Right lobe of liver (tissue), 6 donors: Measurements from ENCODE around the gene KANSL2. TPM values are rescaled to one million over a fixed set of nuclear protein-coding genes. Genes with fewer than 3 reads are reported as not detected.

Experiments used
- ATAC-seq, 4 donors: fragments of 200-7000 bp; cut with Tn5 transposase; one replicate each; pipeline ENCODE4 v1.9.1; 2020; ENCODE audit warnings: mild to moderate bottlenecking in 4 of 4, moderate library complexity in 4 of 4
- DNase-seq, 3 donors: peaks; one replicate each; pipeline ENCODE4 v3.0.0-alpha.2; 2020
- H3K27ac ChIP-seq, 3 donors: fragments of 200-600 bp; one replicate each; pipeline ENCODE4 v1.8.0; 2022
- H3K27me3 ChIP-seq, 2 donors: fragments of 200-600 bp; one replicate each; pipeline ENCODE4 v1.8.0; 2022
- H3K36me3 ChIP-seq, 4 donors: fragments of 200-600 bp; sonication (generic) in 1 of 4; one replicate each; pipeline versions ENCODE4 v1.5.1 to v1.8.0; 2017 to 2022; ENCODE audit warnings: control low read depth in 1 of 4
- H3K4me1 ChIP-seq, 4 donors: fragments of 200-600 bp; sonication (generic) in 1 of 4; one replicate each; pipeline versions ENCODE4 v1.5.1 to v1.8.0; 2017 to 2022; ENCODE audit warnings: control low read depth in 1 of 4
- H3K4me3 ChIP-seq, 3 donors: fragments of 200-600 bp; one replicate each; pipeline ENCODE4 v1.8.0; 2022
- H3K9me3 ChIP-seq, 4 donors: fragments of 200-600 bp; sonication (generic) in 1 of 4; one replicate each; pipeline versions ENCODE4 v1.5.1 to v1.8.0; 2017 to 2022; ENCODE audit warnings: control low read depth in 1 of 4
- CTCF ChIP-seq, 4 donors: fragments of 200-600 bp in 3 of 4; fragments of 450-650 bp in 1 of 4; IDR thresholded peaks; one replicate each; pipeline versions ENCODE4 v1.5.1 to v1.8.0; 2016 to 2022; ENCODE audit warnings: antibody characterized with exemption in 4 of 4, mild to moderate bottlenecking in 2 of 4
- POLR2A ChIP-seq: fragments of 450-650 bp; IDR thresholded peaks from one replicate; pipeline ENCODE4 v1.6.1; 2017; ENCODE audit warnings: antibody characterized with exemption, mild to moderate bottlenecking
- WGBS: methylation state at CpG from one replicate; pipeline ENCODE4 v1.1.6; 2018; ENCODE audit warnings: low coverage, low lambda C conversion rate; ENCODE audit not compliant: insufficient coverage; ENCODE audit errors: missing lambda C conversion rate; 5-methylcytosine and 5-hydroxymethylcytosine counted together
- intact Hi-C, 2 donors: fragments of 100-400 bp; cut with DNase I; formaldehyde crosslinking; loops; one replicate each; pipeline versions ENCODE4 v1.11.2 to v1.14.1; 2022
- total RNA-seq, 6 experiments: library from RNA; depleted of rRNA in 2 of 6; stranded (reverse); fragments of >200 nt in 2 of 6; fragmentation: NEBNext Ultra II Directional in 3 of 6; extraction: Animal tissue kit (Norgen Biotek cat#: 25700) in 3 of 6; gene quantifications; one replicate each; pipeline versions ENCODE4 v1.1.0 to v1.2.4, GENCODE V29; 2016 to 2023
- donor health status: DM: no; HTN: yes; CAD: no.
- donor health status: DM: no; HTN: no; CAD: no.
- donor health status: DM: no; HTN: no; CAD: no.
- donor health status: DM: no; HTN: yes; CAD: no.
- donor health status: DM: no; HTN: yes; CAD: no.

KANSL2 gene
- total RNA-seq, 6 experiments from 2014 or later: 6.4 to 24.3 (median 12.0) TPM

- ATAC-seq (peak in 1 of 4 donors; percentile 1), DNase-seq (no peak)
- Histone ChIP-seq H3K4me1 (peaks cover 0 to 29% (median 9%) of the 10 kb centered on the region in 4 donors), H3K9me3 (no peaks in the 10 kb centered on the region), H3K36me3 (peaks cover 0 to 31% (median 4%) of the 10 kb centered on the region in 4 donors), H3K4me3 (peak overlapping the region; percentile 87 to 96 (median 93)), H3K27me3 (no peaks in the 10 kb centered on the region), H3K27ac (peak overlapping the region; percentile 82 to 88 (median 86))
- no peak for TF ChIP-seq POLR2A
- TF ChIP-seq CTCF (IDR thresholded peaks at IDR 0.05): no peak
- intact Hi-C loops: no loop called here
- 2% methylated on average over 9 of the region's 11 CpGs for WGBS
Measured at GRCh38 chr12:48681399-48681709, 684 bp downstream of the KANSL2 start.

GRCh38 chr12:48680861-48681260, 1.2 kb downstream of the KANSL2 start:
- Histone ChIP-seq H3K4me1 (peaks cover 0 to 29% (median 9%) of the 10 kb centered on the region in 4 donors), H3K36me3 (peaks cover 0 to 31% (median 5%) of the 10 kb centered on the region in 4 donors), H3K27me3 (no peaks in the 10 kb centered on the region), H3K4me3 (peak overlapping the region; percentile 87 to 96 (median 93)), H3K9me3 (no peaks in the 10 kb centered on the region), H3K27ac (no peak overlapping the region)
- DNase-seq (no peak), ATAC-seq (no peak)
- WGBS: 69% methylated on average over 5 of the region's 13 CpGs
- intact Hi-C loops: no loop called here
- TF ChIP-seq POLR2A: no peak
- TF ChIP-seq CTCF (IDR thresholded peaks at IDR 0.05): no peak

- TF ChIP-seq POLR2A: no peak
- TF ChIP-seq CTCF (IDR thresholded peaks at IDR 0.05): no peak
- intact Hi-C loops: no loop called here
- H3K9me3 ChIP-seq: no peaks in the 10 kb centered on the region
- no peak overlapping the region for H3K27ac ChIP-seq
- H3K4me1 ChIP-seq: peaks cover 0 to 29% (median 9%) of the 10 kb centered on the region in 4 donors
- ATAC-seq (no peak), DNase-seq (no peak)
- H3K27me3 ChIP-seq: no peaks in the 10 kb centered on the region
- H3K36me3 ChIP-seq: peaks cover 0 to 41% (median 10%) of the 10 kb centered on the region in 4 donors
- no peak overlapping the region for H3K4me3 ChIP-seq
- 61% methylated on average over 3 of the region's 3 CpGs for WGBS
Measured at GRCh38 chr12:48678551-48679185, 3.4 kb downstream of the KANSL2 start.

GRCh38 chr12:48671231-48671856, 10.7 kb downstream of the KANSL2 start:
- Histone ChIP-seq H3K9me3 (no peaks in the 10 kb centered on the region), H3K36me3 (peaks cover 8 to 82% (median 53%) of the 10 kb centered on the region in 4 donors), H3K27me3 (no peaks in the 10 kb centered on the region), H3K4me3 (no peak overlapping the region), H3K4me1 (no peaks in the 10 kb centered on the region), H3K27ac (no peak overlapping the region)
- no peak for TF ChIP-seq CTCF (IDR thresholded peaks at IDR 0.05)
- no peak for TF ChIP-seq POLR2A
- DNase-seq: no peak
- ATAC-seq: no peak
- WGBS: 84% methylated on average over 8 of the region's 8 CpGs
- intact Hi-C loops: no loop called here
